ENCODE results near the gene DCAF8L1.

DNA sequence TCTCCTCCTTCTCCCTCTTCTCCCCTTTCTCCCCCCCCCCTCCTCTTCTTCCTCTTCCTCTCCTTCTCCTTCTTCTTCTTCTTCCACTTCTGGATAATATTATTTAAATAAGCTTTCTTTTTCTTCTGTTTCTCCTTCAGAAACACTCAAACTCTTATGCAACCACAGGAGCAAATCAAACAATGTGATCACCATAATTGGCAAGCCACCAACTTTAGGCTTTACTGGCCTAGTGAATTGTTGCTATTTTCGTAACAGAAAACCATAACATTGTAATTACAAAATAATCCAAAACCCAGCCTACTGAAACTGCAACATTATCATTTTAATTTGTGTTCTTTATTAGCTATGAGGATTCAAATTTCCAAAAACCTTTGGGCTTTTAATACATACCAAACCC is 14.3 kb downstream of the DCAF8L1 start:
- TF ChIP-seq, protein P1, sequence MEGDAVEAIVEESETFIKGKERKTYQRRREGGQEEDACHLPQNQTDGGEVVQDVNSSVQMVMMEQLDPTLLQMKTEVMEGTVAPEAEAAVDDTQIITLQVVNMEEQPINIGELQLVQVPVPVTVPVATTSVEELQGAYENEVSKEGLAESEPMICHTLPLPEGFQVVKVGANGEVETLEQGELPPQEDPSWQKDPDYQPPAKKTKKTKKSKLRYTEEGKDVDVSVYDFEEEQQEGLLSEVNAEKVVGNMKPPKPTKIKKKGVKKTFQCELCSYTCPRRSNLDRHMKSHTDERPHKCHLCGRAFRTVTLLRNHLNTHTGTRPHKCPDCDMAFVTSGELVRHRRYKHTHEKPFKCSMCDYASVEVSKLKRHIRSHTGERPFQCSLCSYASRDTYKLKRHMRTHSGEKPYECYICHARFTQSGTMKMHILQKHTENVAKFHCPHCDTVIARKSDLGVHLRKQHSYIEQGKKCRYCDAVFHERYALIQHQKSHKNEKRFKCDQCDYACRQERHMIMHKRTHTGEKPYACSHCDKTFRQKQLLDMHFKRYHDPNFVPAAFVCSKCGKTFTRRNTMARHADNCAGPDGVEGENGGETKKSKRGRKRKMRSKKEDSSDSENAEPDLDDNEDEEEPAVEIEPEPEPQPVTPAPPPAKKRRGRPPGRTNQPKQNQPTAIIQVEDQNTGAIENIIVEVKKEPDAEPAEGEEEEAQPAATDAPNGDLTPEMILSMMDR (IDR thresholded peaks at IDR 0.05), result no peak
- TF ChIP-seq POLR2A (IDR thresholded peaks at IDR 0.05), result no peak
